ENCODE measurements around the gene CLNK. TPM values are rescaled to one million over a fixed set of nuclear protein-coding genes. Genes with fewer than 3 reads are reported as not detected.
"Not testable (repeated sequence)": the region's sequence is repeated elsewhere in the genome, so short reads cannot be mapped to it uniquely, and the experiment has no call there.

Gene CLNK
- total RNA-seq, 1 donor from 2014 or later, result 0.79 TPM

- H3K4me3 Mint-ChIP-seq, result peak overlapping the region; percentile 44
- DNase-seq, result peak; percentile 63
- H3K36me3 Mint-ChIP-seq (ENCODE audit: low read depth), result no peaks in the 10 kb centered on the region
- no peaks in the 10 kb centered on the region for H3K9me3 Mint-ChIP-seq
- H3K27ac Mint-ChIP-seq, result peak overlapping the region; percentile 18
- H3K4me1 Mint-ChIP-seq, result peaks cover 18% of the 10 kb centered on the region
- intact Hi-C loops (cut with micrococcal nuclease), result loop anchor here (5.0 kb wide), 3 partner anchors 73 to 888 kb away; no protein-coding TSS in a partner anchor
- H3K27me3 Mint-ChIP-seq, result no peaks in the 10 kb centered on the region
Observed at GRCh38 chr4:10584042-10584441, 100.5 kb downstream of the CLNK start.

DNA sequence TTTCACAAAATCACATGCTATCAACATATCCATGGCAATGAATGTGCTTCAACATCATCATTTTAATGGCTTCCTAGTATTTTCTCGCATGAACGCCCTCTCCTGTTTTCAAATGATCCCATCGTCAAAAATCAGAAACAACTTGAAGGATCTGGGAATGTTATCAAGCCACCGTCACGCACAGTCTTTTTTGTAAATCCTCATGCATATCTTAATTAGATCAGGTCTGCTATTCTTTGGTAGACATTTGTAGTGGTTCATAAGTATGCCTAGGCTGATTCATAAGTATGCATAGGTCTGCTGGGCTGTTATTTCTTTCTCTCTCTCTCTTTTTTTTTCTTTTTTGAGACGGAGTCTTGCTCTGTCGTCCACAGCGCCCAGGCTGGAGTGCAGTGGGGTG lies 101.6 kb downstream of the CLNK start:
- no peak for DNase-seq
- intact Hi-C loops (cut with micrococcal nuclease), result loop anchor here (1.0 to 5.0 kb wide), 4 partner anchors 74 to 889 kb away; no protein-coding TSS in a partner anchor
- no peak overlapping the region for H3K4me3 Mint-ChIP-seq
- H3K4me1 Mint-ChIP-seq, result peaks cover 17% of the 10 kb centered on the region
- no peaks in the 10 kb centered on the region for H3K9me3 Mint-ChIP-seq
- H3K27me3 Mint-ChIP-seq, result no peaks in the 10 kb centered on the region
- no peak overlapping the region for H3K27ac Mint-ChIP-seq
- no peaks in the 10 kb centered on the region for H3K36me3 Mint-ChIP-seq (ENCODE audit: low read depth)

DNA sequence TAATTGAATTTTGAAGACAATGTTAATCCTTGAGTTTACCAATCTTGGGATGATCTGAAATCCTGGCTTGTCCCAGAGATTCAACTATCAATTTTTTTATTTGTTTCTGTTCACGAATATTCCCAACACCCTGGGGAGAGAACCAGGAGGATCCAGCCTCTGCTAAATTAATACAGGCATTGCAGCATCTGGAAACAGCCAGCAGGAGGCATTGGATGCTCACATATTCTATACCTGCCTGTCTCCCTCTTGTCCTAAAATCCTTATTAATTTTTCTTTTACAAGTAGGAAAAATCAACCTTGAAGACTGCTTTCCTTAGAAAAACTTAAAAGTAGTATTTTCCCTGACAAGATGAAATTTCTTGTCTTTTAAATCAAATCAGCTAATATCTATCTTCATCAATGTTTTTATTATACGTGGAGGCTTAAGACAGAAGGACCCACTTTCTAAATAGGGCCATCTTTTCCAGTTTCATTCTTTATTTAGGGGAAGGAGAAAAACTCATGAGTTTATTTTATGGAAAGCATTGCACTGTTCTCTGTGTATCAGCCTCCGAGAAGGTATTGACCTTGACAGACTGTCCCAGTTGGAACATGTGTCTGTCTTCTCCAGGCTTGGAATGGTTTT lies 102.4 kb downstream of the CLNK start:
- H3K27me3 Mint-ChIP-seq, result no peaks in the 10 kb centered on the region
- no peak overlapping the region for H3K4me3 Mint-ChIP-seq
- intact Hi-C loops (cut with micrococcal nuclease), result loop anchor here (1.0 to 5.0 kb wide), 4 partner anchors 75 to 890 kb away; no protein-coding TSS in a partner anchor
- peak; percentile 69 for DNase-seq
- H3K9me3 Mint-ChIP-seq, result no peaks in the 10 kb centered on the region
- peaks cover 14% of the 10 kb centered on the region for H3K4me1 Mint-ChIP-seq
- H3K36me3 Mint-ChIP-seq (ENCODE audit: low read depth), result no peaks in the 10 kb centered on the region
- H3K27ac Mint-ChIP-seq, result no peak overlapping the region

GRCh38 chr4:10581022-10581421 lies 103.5 kb downstream of the CLNK start:
- H3K27ac Mint-ChIP-seq, result no peak overlapping the region
- no peaks in the 10 kb centered on the region for H3K9me3 Mint-ChIP-seq
- no peak overlapping the region for H3K4me3 Mint-ChIP-seq
- intact Hi-C loops (cut with micrococcal nuclease), result loop anchor here (5.0 kb wide), 3 partner anchors 76 to 891 kb away; no protein-coding TSS in a partner anchor
- H3K27me3 Mint-ChIP-seq, result no peaks in the 10 kb centered on the region
- H3K36me3 Mint-ChIP-seq (ENCODE audit: low read depth), result no peaks in the 10 kb centered on the region
- peaks cover 15% of the 10 kb centered on the region for H3K4me1 Mint-ChIP-seq
- DNase-seq, result no peak

- DNase-seq, result no peak
- intact Hi-C loops (cut with micrococcal nuclease), result loop anchor here (5.0 kb wide), 3 partner anchors 78 to 893 kb away; no protein-coding TSS in a partner anchor
- Mint-ChIP-seq H3K36me3 (ENCODE audit: low read depth) (no peaks in the 10 kb centered on the region), H3K4me3 (no peak overlapping the region), H3K27ac (no peak overlapping the region), H3K27me3 (no peaks in the 10 kb centered on the region), H3K9me3 (no peaks in the 10 kb centered on the region), H3K4me1 (peaks cover 14% of the 10 kb centered on the region)
Observed at GRCh38 chr4:10579648-10580047, 104.9 kb downstream of the CLNK start.

DNA sequence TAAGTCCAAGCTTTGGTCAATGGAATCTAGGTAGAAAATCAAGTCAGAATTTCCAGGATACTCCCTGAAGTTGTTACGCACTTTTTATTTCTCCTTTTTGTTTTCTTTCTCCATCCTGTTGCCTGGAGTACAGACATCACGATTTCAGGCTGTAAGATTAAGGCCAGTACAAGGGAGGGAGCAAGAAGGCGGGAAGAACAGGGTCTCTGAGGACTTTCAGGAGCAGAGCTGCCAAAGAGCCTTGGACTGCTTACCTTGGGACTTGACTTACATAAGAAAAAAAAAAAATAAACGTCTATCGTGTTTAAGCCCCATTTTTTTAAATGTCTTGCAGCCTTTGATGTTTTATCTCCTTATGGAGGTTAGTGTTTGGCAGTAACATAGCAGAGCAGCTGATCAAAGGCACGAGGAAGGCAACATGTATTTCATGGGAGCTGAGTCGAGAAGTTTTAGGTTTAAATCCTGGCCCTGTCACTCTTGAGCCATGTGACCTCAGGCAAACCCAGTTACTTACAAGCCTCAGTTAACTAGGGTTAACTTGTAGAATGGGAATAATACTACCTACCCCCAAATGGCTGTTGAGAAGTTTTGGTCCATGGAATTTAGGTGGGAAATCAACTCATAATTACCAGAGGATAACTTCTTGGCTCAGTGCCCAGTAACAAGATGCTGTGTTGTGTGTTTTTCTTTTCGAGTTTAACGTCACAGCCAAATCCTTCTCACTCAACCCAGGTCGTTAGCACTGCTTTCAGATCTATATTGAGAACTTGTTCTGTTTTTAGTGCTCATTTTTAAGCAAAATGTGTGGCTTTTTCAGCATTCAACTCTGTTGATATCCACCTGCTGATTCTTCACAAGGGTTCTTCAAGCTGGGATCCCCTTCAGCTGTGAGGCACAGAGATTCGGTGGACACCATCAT lies 106.8 kb downstream of the CLNK start:
- H3K36me3 Mint-ChIP-seq (ENCODE audit: low read depth), result no peaks in the 10 kb centered on the region
- DNase-seq, result no peak
- no peak overlapping the region for H3K27ac Mint-ChIP-seq
- H3K4me1 Mint-ChIP-seq, result peaks cover 2% of the 10 kb centered on the region
- intact Hi-C loops (cut with micrococcal nuclease), result no loop called here
- no peaks in the 10 kb centered on the region for H3K9me3 Mint-ChIP-seq
- no peak overlapping the region for H3K4me3 Mint-ChIP-seq
- H3K27me3 Mint-ChIP-seq, result no peaks in the 10 kb centered on the region

- H3K4me3 Mint-ChIP-seq, result no peak overlapping the region
- no peak overlapping the region for H3K27ac Mint-ChIP-seq
- intact Hi-C loops (cut with micrococcal nuclease), result no loop called here
- peaks cover 2% of the 10 kb centered on the region for H3K4me1 Mint-ChIP-seq
- no peaks in the 10 kb centered on the region for H3K27me3 Mint-ChIP-seq
- H3K9me3 Mint-ChIP-seq, result no peaks in the 10 kb centered on the region
- H3K36me3 Mint-ChIP-seq (ENCODE audit: low read depth), result no peaks in the 10 kb centered on the region
- DNase-seq, result peak; percentile 60
Observed at GRCh38 chr4:10577018-10577417, 107.5 kb downstream of the CLNK start.

DNA sequence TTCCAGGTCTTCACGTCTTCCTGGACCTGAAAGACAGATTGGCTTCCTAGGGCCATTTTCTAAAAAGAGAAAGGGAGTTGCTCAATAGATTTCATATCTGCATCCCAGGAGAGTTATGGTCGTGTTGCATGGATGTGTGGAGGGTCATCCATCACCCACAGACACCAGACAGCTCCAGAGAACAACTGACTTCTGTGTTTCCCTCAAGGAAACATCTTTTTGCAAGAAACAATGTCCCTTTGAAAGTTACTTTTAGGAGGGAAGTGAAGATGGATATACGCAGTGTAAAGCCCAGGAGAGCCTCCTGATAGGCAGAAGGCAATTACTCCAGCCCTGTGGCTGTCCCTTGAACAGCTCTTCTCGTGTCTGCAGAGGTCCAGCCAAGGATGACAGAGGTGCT lies 108.3 kb downstream of the CLNK start:
- H3K36me3 Mint-ChIP-seq (ENCODE audit: low read depth), result no peaks in the 10 kb centered on the region
- no peak for DNase-seq
- H3K27ac Mint-ChIP-seq, result no peak overlapping the region
- intact Hi-C loops (cut with micrococcal nuclease), result no loop called here
- H3K9me3 Mint-ChIP-seq, result no peaks in the 10 kb centered on the region
- no peak overlapping the region for H3K4me3 Mint-ChIP-seq
- H3K4me1 Mint-ChIP-seq, result peaks cover 2% of the 10 kb centered on the region
- H3K27me3 Mint-ChIP-seq, result no peaks in the 10 kb centered on the region

DNA sequence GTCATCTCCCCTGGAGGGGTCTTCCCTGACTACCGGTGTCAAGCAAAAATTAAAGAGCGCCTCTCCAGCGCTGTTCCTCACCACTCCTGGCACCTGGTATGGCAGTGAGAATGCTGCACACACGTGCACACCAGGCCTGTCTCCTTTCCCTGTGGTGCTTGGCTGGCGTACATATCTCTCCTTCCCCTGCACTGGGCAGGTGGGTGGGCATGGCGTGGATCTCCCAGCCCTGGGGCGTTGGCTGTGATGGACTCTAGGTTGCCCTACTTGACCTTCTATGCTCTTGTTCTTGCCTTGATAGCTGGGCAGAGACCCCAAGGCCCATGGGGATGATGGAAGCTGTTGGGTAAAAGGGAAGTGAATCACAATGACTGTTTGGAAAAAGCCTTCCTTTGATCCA lies 109.2 kb downstream of the CLNK start:
- no peak overlapping the region for H3K27ac Mint-ChIP-seq
- H3K4me3 Mint-ChIP-seq, result no peak overlapping the region
- H3K9me3 Mint-ChIP-seq, result no peaks in the 10 kb centered on the region
- DNase-seq, result no peak
- no peaks in the 10 kb centered on the region for H3K27me3 Mint-ChIP-seq
- intact Hi-C loops (cut with micrococcal nuclease), result no loop called here
- H3K36me3 Mint-ChIP-seq (ENCODE audit: low read depth), result no peaks in the 10 kb centered on the region
- H3K4me1 Mint-ChIP-seq, result peaks cover 2% of the 10 kb centered on the region

DNA sequence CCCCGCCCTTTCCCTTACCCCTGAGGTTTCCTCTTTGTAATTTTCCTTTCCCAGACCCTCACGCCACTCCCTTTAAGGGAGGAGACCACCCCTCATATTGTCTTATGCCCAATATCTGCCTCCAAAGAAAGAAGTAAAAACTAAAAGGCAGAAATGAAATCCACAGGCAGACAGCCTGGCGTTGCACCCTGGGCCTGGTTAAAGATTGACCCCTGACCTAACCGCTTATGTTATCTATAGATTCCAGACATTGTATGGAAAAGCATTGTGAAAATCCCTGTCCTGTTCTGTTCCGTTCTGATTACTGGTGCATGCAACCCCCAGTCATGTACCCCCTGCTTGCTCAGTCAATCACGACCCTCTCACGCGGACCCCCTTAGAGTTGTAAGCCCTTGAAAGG lies 110.0 kb downstream of the CLNK start:
- H3K9me3 Mint-ChIP-seq; intact Hi-C loops (cut with micrococcal nuclease); H3K4me3 Mint-ChIP-seq; DNase-seq; H3K27ac Mint-ChIP-seq; H3K27me3 Mint-ChIP-seq; H3K36me3 Mint-ChIP-seq (ENCODE audit: low read depth); H3K4me1 Mint-ChIP-seq: not testable (repeated sequence)

GRCh38 chr4:10571909-10572308 lies 112.7 kb downstream of the CLNK start:
- Mint-ChIP-seq H3K4me3 (no peak overlapping the region), H3K36me3 (ENCODE audit: low read depth) (no peaks in the 10 kb centered on the region), H3K27ac (no peak overlapping the region), H3K9me3 (no peaks in the 10 kb centered on the region), H3K27me3 (peaks cover 13% of the 10 kb centered on the region), H3K4me1 (peaks cover 3% of the 10 kb centered on the region)
- no peak for DNase-seq
- intact Hi-C loops (cut with micrococcal nuclease), result no loop called here

GRCh38 chr4:10569491-10569890 lies 115.1 kb downstream of the CLNK start:
- Mint-ChIP-seq H3K36me3 (ENCODE audit: low read depth) (no peaks in the 10 kb centered on the region), H3K9me3 (no peaks in the 10 kb centered on the region), H3K27ac (no peak overlapping the region), H3K27me3 (peaks cover 13% of the 10 kb centered on the region), H3K4me3 (no peak overlapping the region), H3K4me1 (peaks cover 3% of the 10 kb centered on the region)
- DNase-seq, result no peak
- intact Hi-C loops (cut with micrococcal nuclease), result no loop called here

DNA sequence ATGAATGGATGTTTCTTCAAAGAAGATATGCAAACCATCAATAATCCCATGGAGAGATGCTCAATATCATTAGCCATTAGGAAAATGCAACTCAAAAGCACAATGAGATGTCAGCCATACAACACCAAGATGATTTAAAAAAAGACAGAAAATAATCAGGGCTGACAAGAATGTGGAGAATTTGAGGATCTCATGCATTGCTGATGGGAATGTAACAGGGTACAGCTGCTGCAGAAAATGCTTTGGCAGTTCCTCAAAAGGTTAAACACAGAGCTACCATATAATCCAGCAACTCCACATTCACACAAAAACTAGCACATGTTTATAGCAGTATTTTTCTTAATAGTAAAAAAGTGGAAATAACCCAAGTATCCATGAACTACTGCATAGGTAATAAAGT lies 116.8 kb downstream of the CLNK start:
- peaks cover 13% of the 10 kb centered on the region for H3K27me3 Mint-ChIP-seq
- H3K4me3 Mint-ChIP-seq, result no peak overlapping the region
- H3K36me3 Mint-ChIP-seq (ENCODE audit: low read depth), result no peaks in the 10 kb centered on the region
- intact Hi-C loops (cut with micrococcal nuclease), result no loop called here
- H3K27ac Mint-ChIP-seq, result no peak overlapping the region
- DNase-seq, result no peak
- peaks cover 3% of the 10 kb centered on the region for H3K4me1 Mint-ChIP-seq
- no peaks in the 10 kb centered on the region for H3K9me3 Mint-ChIP-seq

- intact Hi-C loops (cut with micrococcal nuclease), result no loop called here
- H3K4me1 Mint-ChIP-seq, result peaks cover 3% of the 10 kb centered on the region
- H3K9me3 Mint-ChIP-seq, result no peaks in the 10 kb centered on the region
- H3K4me3 Mint-ChIP-seq, result no peak overlapping the region
- DNase-seq, result no peak
- H3K27ac Mint-ChIP-seq, result no peak overlapping the region
- peaks cover 14% of the 10 kb centered on the region for H3K27me3 Mint-ChIP-seq
- no peaks in the 10 kb centered on the region for H3K36me3 Mint-ChIP-seq (ENCODE audit: low read depth)
Observed at GRCh38 chr4:10565166-10565780, 119.3 kb downstream of the CLNK start.

Measured in activated CD4-positive, alpha-beta T cell treated with anti-CD3 and anti-CD28 coated beads, Interleukin-2, amount 10 ng/mL, durations not matched to agents 24 days and 14 days (primary cell).